Neural progenitor cell (in vitro differentiated cells): ENCODE data around the gene CETN1.

Experiments
- EZH2 ChIP-seq: fragments of 200-600 bp; sonication (generic); IDR thresholded peaks from 2 replicates; pipeline ENCODE4 v1.6.1; 2017; ENCODE audit warnings: antibody characterized with exemption, mild to moderate bottlenecking, moderate library complexity
- EZH2phosphoT487 ChIP-seq: fragments of 200-600 bp; sonication (generic); IDR thresholded peaks from 2 replicates; pipeline ENCODE4 v1.6.1; 2017; ENCODE audit warnings: antibody characterized with exemption
- TF ChIP-seq, protein P1 (sequence below): fragments of 200-600 bp; sonication (generic); IDR thresholded peaks from 2 replicates; pipeline ENCODE4 v1.5.1; 2017; ENCODE audit warnings: antibody characterized with exemption, mild to moderate bottlenecking

DNA sequence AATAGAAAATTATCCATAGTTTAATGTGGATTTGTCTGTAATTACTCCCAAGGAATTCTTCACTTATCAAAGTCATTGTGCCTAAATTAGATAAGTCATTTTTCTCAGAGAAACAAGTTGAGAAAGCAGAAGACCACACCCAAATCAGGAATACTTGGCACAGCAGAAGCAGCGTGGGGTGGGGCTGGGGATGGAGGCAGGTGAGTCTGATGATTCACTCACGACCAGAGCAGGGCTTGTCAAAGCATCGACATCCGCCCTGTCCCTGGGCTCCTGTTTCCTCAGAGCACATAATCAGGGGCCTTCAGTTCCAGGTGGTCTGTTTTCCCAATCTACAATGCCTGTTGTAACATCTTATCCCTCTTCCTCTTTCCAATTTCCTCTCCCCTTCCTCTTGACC is 48.2 kb upstream of the CETN1 start:
- TF ChIP-seq EZH2phosphoT487 (no peak), EZH2 (no peak)
- TF ChIP-seq, protein P1, sequence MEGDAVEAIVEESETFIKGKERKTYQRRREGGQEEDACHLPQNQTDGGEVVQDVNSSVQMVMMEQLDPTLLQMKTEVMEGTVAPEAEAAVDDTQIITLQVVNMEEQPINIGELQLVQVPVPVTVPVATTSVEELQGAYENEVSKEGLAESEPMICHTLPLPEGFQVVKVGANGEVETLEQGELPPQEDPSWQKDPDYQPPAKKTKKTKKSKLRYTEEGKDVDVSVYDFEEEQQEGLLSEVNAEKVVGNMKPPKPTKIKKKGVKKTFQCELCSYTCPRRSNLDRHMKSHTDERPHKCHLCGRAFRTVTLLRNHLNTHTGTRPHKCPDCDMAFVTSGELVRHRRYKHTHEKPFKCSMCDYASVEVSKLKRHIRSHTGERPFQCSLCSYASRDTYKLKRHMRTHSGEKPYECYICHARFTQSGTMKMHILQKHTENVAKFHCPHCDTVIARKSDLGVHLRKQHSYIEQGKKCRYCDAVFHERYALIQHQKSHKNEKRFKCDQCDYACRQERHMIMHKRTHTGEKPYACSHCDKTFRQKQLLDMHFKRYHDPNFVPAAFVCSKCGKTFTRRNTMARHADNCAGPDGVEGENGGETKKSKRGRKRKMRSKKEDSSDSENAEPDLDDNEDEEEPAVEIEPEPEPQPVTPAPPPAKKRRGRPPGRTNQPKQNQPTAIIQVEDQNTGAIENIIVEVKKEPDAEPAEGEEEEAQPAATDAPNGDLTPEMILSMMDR = no peak
